GM06990 (cell line): ENCODE results near the gene NMNAT3.

Experiments
- DNase-seq: peaks from one replicate; pipeline ENCODE4 v3.0.0-alpha.2; 2011; ENCODE audit not compliant: insufficient read length; ENCODE audit errors: extremely low read depth
- H3K27me3 ChIP-seq: replicated peaks from 2 replicates; pipeline ENCODE4 v1.6.0; 2011; ENCODE audit warnings: low read length; ENCODE audit not compliant: control insufficient read depth, insufficient read depth
- H3K36me3 ChIP-seq: 2 replicates; pipeline ENCODE4 v1.5.1; 2011; ENCODE audit warnings: low read length; ENCODE audit not compliant: control insufficient read depth, insufficient read depth
- H3K4me3 ChIP-seq: replicated peaks from 2 replicates; pipeline ENCODE4 v1.5.1; 2011; ENCODE audit warnings: low read depth, mild to moderate bottlenecking, control low read depth, low read length
- CTCF ChIP-seq: IDR thresholded peaks from 2 replicates; pipeline ENCODE4 v1.5.1; 2011; ENCODE audit warnings: low read length, control low read depth, mild to moderate bottlenecking, inconsistent platforms; ENCODE audit not compliant: insufficient read depth, poor library complexity, severe bottlenecking

Gene NMNAT3

GRCh38 chr3:139636511-139636910, 41.3 kb downstream of the NMNAT3 start:
- H3K36me3 ChIP-seq = no peaks in the 10 kb centered on the region
- no peak overlapping the region for H3K4me3 ChIP-seq
- no peaks in the 10 kb centered on the region for H3K27me3 ChIP-seq
- no peak for TF ChIP-seq CTCF
- DNase-seq = no peak

- Histone ChIP-seq H3K4me3 (no peak overlapping the region), H3K27me3 (no peaks in the 10 kb centered on the region; the same call in 1 of the 2 replicates), H3K36me3 (no peaks in the 10 kb centered on the region)
- no peak for TF ChIP-seq CTCF
- no peak for DNase-seq
Measured at GRCh38 chr3:139634111-139634635, 43.6 kb downstream of the NMNAT3 start.

GRCh38 chr3:139633511-139633910, 44.3 kb downstream of the NMNAT3 start:
- TF ChIP-seq CTCF = no peak
- H3K4me3 ChIP-seq = no peak overlapping the region
- no peaks in the 10 kb centered on the region; the same call in 1 of the 2 replicates for H3K27me3 ChIP-seq

GRCh38 chr3:139630542-139630941, 47.2 kb downstream of the NMNAT3 start:
- Histone ChIP-seq H3K27me3 (no peaks in the 10 kb centered on the region; the same call in 1 of the 2 replicates), H3K4me3 (no peak overlapping the region), H3K36me3 (no peaks in the 10 kb centered on the region)
- no peak for TF ChIP-seq CTCF
- no peak for DNase-seq

More at GRCh38 chr3:139633511-139633910, 44.3 kb downstream of the NMNAT3 start:
- no peaks in the 10 kb centered on the region for H3K36me3 ChIP-seq
- DNase-seq = no peak

GRCh38 chr3:139629033-139629432, 48.7 kb downstream of the NMNAT3 start:
- Histone ChIP-seq H3K4me3 (no peak overlapping the region), H3K36me3 (no peaks in the 10 kb centered on the region), H3K27me3 (no peaks in the 10 kb centered on the region; the same call in 1 of the 2 replicates)
- peak; percentile 63 for TF ChIP-seq CTCF
- DNase-seq = peak; percentile 9

GRCh38 chr3:139627759-139628158, 50.0 kb downstream of the NMNAT3 start:
- Histone ChIP-seq H3K36me3 (no peaks in the 10 kb centered on the region), H3K4me3 (no peak overlapping the region), H3K27me3 (no peaks in the 10 kb centered on the region; the same call in 1 of the 2 replicates)
- DNase-seq = no peak
- no peak for TF ChIP-seq CTCF
